Adipose tissue (tissue), 3 donors: Measurements from ENCODE around the gene CDK12. TPM values are rescaled to one million over a fixed set of nuclear protein-coding genes. Genes with fewer than 3 reads are reported as not detected.
"Not testable (repeated sequence)": the region's sequence is repeated elsewhere in the genome, so short reads cannot be mapped to it uniquely, and the experiment has no call there.

Source experiments
- H3K27ac ChIP-seq: one replicate; pipeline ENCODE4 v1.5.1; 2013; ENCODE audit warnings: low read depth, low read length
- WGBS, 3 donors: extraction: QIAGEN DNeasy Blood & Tissue Kit; methylation state at CpG; one replicate each; pipeline ENCODE4 v1.1.7; 2013; 5-methylcytosine and 5-hydroxymethylcytosine counted together
- polyA plus RNA-seq, 3 donors: library from polyadenylated mRNA; stranded (reverse); fragments of 200-250 nt; gene quantifications; one replicate each; pipeline ENCODE4 v1.2.3, GENCODE V29; 2013
- donor health status: healthy with polysubstance abuse.
- donor health status: Bipolar disorder and iron deficiency.
- donor health status: healthy.

Gene CDK12
- polyA plus RNA-seq: 10 to 100 TPM in 2 of 3 donors, 1 to 10 TPM in 1; 5.8 to 13.4 (median 12.9) TPM

- WGBS, 3 donors: 1% methylated on average over 39 to 51 of the region's 51 CpGs
- peak within 1 kb of the TSS; percentile 98 for H3K27ac ChIP-seq
Observed at GRCh38 chr17:39461113-39461925, at the start of gene CDK12. Gene CDK12, plus strand, starts transcription at chr17:39461486. Its CDS starts 586 bp downstream, at chr17:39462072.

- 81 to 95% (median 93%) methylated on average over 1 of the region's 1 CpG for WGBS, 3 donors
- no peak overlapping the region for H3K27ac ChIP-seq
Observed at GRCh38 chr17:39416141-39416540, 45.1 kb upstream of the CDK12 start.

- WGBS, 3 donors: 95 to 99% (median 97%) methylated on average over 4 of the region's 4 CpGs
Observed at GRCh38 chr17:39429600-39429999, 31.7 kb upstream of the CDK12 start.

GRCh38 chr17:39439868-39440267 lies 21.4 kb upstream of the CDK12 start:
- H3K27ac ChIP-seq: not testable (repeated sequence)
- 94 to 98% (median 95%) methylated on average over 2 of the region's 2 CpGs for WGBS, 3 donors

More at GRCh38 chr17:39429600-39429999, 31.7 kb upstream of the CDK12 start:
- no peak overlapping the region for H3K27ac ChIP-seq

GRCh38 chr17:39443326-39443725 lies 18.0 kb upstream of the CDK12 start:
- no peak overlapping the region for H3K27ac ChIP-seq

GRCh38 chr17:39447561-39447960 lies 13.7 kb upstream of the CDK12 start:
- no peak overlapping the region for H3K27ac ChIP-seq
- WGBS, 3 donors: 85 to 89% (median 86%) methylated on average over 5 of the region's 5 CpGs

DNA sequence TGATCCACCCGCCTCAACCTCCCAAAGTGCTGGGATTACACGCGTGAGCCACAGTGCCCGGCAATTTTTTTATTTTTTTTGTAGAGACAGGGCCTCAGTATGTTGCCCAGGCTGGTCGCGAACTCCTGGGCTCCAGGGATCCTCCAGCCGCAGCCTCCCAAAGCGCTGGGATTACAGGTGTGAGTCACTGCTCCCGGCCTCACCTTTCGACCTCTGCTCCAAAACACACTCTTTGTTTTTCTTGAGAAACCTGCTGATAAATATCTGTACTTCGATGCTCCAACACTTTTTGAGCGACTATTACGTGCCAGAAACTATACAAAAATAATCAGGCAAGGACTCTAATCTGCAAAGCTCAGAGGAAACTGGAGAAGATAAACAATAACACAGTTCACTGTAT lies 11.2 kb upstream of the CDK12 start:
- WGBS, 3 donors: 79 to 91% (median 91%) methylated on average over 13 of the region's 13 CpGs
- H3K27ac ChIP-seq: no peak overlapping the region

GRCh38 chr17:39450847-39451581 lies 10.3 kb upstream of the CDK12 start, which contains the start of gene MED1:
Gene MED1, minus strand, starts transcription at chr17:39451263. Its CDS starts 201 bp downstream, at chr17:39451062.
- WGBS, 3 donors: 0 to 1% (median 0%) methylated on average over 36 to 37 of the region's 37 CpGs
- H3K27ac ChIP-seq: no peak within 1 kb of the TSS

DNA sequence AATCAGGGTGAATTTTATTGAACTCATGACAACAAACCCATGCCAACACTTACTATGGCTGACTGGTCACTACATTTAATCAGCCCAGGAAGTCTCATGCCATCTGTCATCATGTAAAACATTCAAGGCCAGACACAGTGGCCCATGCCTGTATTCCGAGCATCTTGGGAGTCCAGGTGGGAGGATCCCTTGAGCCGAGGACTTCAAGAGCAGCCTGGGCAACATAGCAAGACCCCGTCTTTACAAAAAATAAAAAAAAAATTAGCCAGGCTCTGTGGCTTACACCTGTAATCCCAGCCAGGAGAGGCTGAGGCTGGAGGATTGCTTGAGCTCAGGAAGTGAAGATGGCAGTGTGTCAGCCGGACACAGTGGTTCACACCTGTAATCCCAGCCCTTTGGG lies 5.4 kb upstream of the CDK12 start:
- 73 to 89% (median 82%) methylated on average over 4 of the region's 4 CpGs for WGBS, 3 donors
- H3K27ac ChIP-seq: no peak overlapping the region

GRCh38 chr17:39461926-39462569 lies 762 bp downstream of the CDK12 start:
- 0% methylated on average over 33 to 34 of the region's 34 CpGs for WGBS, 3 donors
- peak overlapping the region; percentile 98 for H3K27ac ChIP-seq

DNA sequence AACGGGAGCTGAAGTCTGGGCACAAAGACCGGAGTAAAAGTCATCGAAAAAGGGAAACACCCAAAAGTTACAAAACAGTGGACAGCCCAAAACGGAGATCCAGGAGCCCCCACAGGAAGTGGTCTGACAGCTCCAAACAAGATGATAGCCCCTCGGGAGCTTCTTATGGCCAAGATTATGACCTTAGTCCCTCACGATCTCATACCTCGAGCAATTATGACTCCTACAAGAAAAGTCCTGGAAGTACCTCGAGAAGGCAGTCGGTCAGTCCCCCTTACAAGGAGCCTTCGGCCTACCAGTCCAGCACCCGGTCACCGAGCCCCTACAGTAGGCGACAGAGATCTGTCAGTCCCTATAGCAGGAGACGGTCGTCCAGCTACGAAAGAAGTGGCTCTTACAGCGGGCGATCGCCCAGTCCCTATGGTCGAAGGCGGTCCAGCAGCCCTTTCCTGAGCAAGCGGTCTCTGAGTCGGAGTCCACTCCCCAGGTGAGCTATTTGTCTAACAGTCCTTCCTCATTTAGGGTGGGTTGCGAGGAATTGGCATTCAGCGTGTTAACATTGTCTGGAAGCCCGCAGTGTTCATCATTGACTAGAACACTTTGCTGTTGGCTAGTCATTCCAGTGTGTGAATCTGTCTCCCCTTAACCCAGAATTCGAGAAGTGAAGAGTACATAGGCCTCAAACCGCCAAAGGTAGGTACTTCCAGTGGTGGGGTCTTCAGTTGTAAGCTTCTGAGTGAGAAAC lies 1.5 kb downstream of the CDK12 start:
- no peak overlapping the region for H3K27ac ChIP-seq
- WGBS, 3 donors: 1% methylated on average over 28 of the region's 28 CpGs

DNA sequence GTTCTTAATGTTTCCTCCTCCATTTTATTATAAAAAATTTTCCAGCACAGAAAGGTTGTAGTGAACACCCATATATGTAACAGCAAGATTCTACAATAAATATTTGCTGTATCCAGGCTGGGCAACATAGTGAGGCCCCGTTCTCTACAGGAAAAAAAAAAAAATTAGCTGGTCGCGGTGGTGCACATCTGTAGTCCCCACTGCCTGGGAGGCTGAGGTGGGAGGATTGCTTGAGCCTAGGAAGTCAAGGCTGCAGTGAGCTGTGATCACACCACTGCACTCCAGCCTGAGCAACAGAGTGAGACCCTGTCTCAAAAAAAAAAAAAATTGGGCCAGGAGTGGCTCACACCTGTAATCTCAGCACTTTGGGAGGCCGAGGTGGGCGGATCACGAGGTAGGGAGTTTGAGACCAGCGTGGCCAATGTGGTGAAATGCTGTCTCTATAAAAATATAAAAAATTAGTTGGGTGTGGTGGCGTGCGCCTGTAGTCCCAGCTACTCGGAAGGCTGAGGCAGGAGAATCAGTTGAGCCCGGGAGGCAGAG lies 3.4 kb downstream of the CDK12 start:
- not testable (repeated sequence) for H3K27ac ChIP-seq
- WGBS, 3 donors: 83 to 88% (median 85%) methylated on average over 11 of the region's 11 CpGs

GRCh38 chr17:39468610-39469009 lies 7.3 kb downstream of the CDK12 start:
- WGBS, 3 donors: 95 to 97% (median 96%) methylated on average over 11 of the region's 11 CpGs
- not testable (repeated sequence) for H3K27ac ChIP-seq

DNA sequence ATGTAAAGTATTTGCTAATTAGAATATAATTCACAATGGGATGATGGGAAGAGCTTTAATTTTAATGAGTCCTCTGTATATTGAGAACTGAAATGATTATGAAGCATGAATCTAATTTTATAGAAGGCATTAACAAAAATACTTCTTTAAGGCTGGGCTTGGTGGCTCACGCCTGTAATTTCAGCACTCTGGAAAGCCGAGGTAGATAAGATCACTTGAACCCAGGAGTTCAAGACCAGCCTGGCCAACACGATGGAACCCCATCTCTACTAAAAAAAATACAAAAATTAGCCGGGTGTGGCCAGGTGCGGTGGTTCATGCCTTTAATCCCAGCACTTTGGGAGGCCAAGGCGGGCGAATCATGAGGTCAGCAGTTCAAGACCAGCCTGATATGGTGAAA lies 12.0 kb downstream of the CDK12 start:
- 87 to 96% (median 93%) methylated on average over 7 of the region's 7 CpGs for WGBS, 3 donors
- no peak overlapping the region for H3K27ac ChIP-seq

DNA sequence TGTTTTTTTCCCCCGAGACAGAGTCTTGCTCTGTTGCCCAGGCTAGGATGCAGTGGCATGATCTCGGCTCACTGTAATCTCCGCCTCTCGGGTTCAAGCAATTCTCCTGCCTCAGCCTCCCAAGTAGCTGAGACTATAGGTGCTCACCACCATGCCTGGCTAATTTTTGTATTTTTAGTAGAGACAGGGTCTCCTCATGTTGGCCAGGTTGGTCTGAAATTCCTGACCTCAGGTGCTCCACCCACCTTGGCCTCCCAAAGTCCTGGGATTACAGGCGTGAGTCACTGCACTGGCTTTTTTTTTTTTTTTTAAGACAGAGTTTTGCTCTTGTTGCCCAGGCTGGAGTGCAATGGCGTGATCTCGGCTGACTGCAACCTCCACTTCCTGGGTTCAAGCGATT lies 18.3 kb downstream of the CDK12 start:
- H3K27ac ChIP-seq: not testable (repeated sequence)
- WGBS, 3 donors: 91 to 95% (median 92%) methylated on average over 8 of the region's 8 CpGs

DNA sequence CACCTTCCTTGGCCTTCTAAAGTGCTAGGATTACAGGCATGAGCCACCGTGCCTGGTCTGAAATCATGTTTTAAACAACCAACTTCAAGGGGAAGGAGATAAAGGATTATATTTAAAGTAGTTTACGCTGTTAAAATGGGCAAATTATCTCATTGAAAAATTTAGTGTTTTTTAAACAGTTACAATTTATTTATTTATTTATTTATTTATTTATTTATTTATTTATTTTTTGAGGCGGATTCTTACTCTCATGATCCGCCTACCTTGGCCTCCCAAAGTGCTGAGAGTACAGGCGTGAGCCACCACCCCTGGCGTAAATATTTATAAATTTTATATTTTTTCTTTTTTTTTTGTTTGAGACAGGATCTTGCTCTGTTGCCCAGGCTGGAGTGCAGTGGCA lies 22.2 kb downstream of the CDK12 start:
- WGBS, 3 donors: 97 to 99% (median 99%) methylated on average over 6 of the region's 6 CpGs
- no peak overlapping the region for H3K27ac ChIP-seq

GRCh38 chr17:39484178-39484577 lies 22.9 kb downstream of the CDK12 start:
- H3K27ac ChIP-seq: no peak overlapping the region

GRCh38 chr17:39485555-39485954 lies 24.3 kb downstream of the CDK12 start:
- WGBS, 3 donors: 82 to 100% (median 88%) methylated on average over 5 of the region's 5 CpGs
- no peak overlapping the region for H3K27ac ChIP-seq

More at GRCh38 chr17:39484178-39484577, 22.9 kb downstream of the CDK12 start:
- 90 to 98% (median 94%) methylated on average over 2 of the region's 2 CpGs for WGBS, 3 donors
